Stimulated activated naive CD8-positive, alpha-beta T cell treated with anti-CD3 and anti-CD28 coated beads, Interleukin-15, amount 100 ng/mL, for 72 hours (primary cell): ENCODE results near the gene CREB3L4.
A peak's percentile ranks its signal among the peaks of the same experiment; 100 is the strongest.

ENCODE experiments used
- ATAC-seq: fragments of 150-1000 bp; cut with Tn5 transposase; 2 replicates; pipeline ENCODE4 v1.10.0; 2021; ENCODE audit warnings: mild to moderate bottlenecking, moderate library complexity
- DNase-seq, 2 donors: peaks; one replicate each; pipeline ENCODE4 v3.0.0; 2021 to 2022
- H3K27ac Mint-ChIP-seq, 2 donors: one replicate each; pipeline ENCODE4 v1.8.0; 2022; ENCODE audit warnings: mild to moderate bottlenecking in 2 of 2, mixed read lengths in 2 of 2, moderate library complexity in 2 of 2
- H3K27me3 Mint-ChIP-seq: one replicate; pipeline ENCODE4 v1.8.0; 2022; ENCODE audit warnings: mixed read lengths
- H3K4me1 Mint-ChIP-seq: one replicate; pipeline ENCODE4 v1.8.0; 2022; ENCODE audit warnings: mild to moderate bottlenecking, mixed read lengths
- H3K4me3 Mint-ChIP-seq, 2 donors: one replicate each; pipeline ENCODE4 v1.8.0; 2022; ENCODE audit warnings: mild to moderate bottlenecking in 2 of 2, mixed read lengths in 2 of 2, moderate library complexity in 1 of 2
- H3K9me3 Mint-ChIP-seq, 2 donors: one replicate each; pipeline ENCODE4 v1.8.0; 2022; ENCODE audit warnings: mixed read lengths in 2 of 2

Gene CREB3L4

DNA sequence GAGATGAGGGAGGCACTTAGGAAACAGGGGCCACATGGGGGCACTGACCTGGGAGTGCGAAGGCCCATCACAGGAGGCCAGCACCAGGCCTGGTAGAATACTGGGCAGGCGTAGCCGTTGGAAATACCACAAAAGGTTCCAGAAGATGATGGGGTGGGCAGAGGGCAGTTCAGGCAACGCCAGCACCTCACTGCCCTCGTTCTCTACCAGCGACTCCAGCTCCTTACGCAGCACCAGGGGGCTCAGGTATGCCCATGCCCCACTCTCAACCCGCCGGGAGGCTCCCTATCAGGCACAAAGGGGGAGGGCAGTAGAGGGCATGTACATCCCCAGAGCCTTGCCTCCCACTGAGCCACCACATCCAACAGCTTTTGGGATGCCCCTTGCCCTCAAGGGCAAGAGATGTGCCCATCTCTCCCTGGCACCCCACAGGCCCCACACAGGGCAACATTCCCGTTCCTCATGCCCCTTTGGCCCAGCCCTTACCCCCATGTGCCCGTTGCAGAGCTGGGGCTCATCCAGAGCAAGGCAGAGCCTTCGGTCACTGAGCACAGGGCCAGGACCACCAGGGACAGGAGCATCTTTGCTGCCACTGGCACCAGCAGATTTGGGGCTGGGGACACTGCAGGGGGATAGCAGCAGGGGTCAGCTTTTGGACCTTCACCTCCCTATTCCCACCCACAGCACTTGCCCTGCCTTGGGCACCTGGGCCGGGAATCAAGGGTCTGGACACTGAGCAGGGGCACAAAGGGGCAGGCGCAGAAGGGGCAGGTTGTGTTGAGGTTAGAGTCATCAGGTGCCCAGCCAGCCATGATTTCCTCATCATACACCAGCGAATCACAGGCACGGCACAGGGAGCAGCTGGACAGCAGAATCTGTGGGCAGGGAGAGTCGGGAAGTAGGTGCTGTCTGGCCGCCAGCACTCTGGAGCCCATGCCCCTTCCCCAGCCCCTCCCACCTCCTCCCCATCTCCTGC, 35.3 kb upstream of the CREB3L4 start:
- Mint-ChIP-seq H3K4me3 (no peak overlapping the region), H3K9me3 (no peaks in the 10 kb centered on the region), H3K4me1 (peaks cover 28% of the 10 kb centered on the region), H3K27me3 (no peaks in the 10 kb centered on the region), H3K27ac (peak overlapping the region; percentile 64 to 76)
- DNase-seq (no peak), ATAC-seq (no peak)

DNA sequence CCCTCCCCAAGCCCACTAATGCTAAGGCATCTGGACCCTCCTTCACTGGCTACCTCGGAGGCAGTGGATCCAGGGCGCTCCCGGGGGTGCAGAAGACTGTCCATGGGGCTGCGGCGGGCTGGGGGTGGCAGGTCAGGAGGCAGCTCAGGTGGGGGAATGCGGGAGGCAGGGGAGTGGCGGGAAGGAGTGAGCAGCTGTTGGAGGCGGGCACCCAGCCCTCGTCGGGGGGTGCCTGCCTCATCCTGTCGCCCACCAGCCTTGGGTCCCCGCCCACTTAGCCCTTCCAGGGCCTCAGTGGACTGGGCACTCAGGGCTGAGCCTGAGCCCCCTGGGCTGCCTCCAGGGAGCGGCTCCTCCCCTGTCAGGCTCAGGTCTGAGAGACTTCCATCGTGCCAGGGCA, 34.3 kb upstream of the CREB3L4 start:
- peaks cover 20% of the 10 kb centered on the region for H3K4me1 Mint-ChIP-seq
- no peak for DNase-seq
- ATAC-seq: peak; percentile 15
- H3K4me3 Mint-ChIP-seq: no peak overlapping the region
- H3K9me3 Mint-ChIP-seq: no peaks in the 10 kb centered on the region
- H3K27me3 Mint-ChIP-seq: no peaks in the 10 kb centered on the region
- H3K27ac Mint-ChIP-seq: no peak overlapping the region

DNA sequence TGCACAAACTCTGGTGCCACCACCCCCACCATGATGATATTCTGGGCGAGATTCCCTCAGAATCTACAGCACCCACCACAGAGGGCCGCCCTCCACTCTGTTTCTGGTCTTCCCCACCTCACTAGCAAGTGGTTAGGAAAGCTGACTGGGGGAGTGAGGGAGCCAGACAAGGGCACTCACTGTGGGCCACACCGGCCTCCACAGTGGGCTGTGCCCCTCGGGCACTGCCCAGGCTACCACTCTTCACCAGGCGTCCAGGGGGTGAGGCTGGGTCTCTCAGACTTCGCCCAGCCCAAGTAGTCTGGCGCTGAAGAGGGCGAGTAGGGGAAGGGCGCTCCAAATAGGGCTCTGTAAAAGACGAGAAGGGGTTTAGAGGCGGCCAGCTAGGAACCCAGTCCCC, 33.7 kb upstream of the CREB3L4 start:
- H3K9me3 Mint-ChIP-seq: no peaks in the 10 kb centered on the region
- H3K4me1 Mint-ChIP-seq: peaks cover 15% of the 10 kb centered on the region
- ATAC-seq (no peak), DNase-seq (no peak)
- H3K27ac Mint-ChIP-seq: peak overlapping the region in 1 of 2 donors; percentile 80
- no peaks in the 10 kb centered on the region for H3K27me3 Mint-ChIP-seq
- H3K4me3 Mint-ChIP-seq: no peak overlapping the region

DNA sequence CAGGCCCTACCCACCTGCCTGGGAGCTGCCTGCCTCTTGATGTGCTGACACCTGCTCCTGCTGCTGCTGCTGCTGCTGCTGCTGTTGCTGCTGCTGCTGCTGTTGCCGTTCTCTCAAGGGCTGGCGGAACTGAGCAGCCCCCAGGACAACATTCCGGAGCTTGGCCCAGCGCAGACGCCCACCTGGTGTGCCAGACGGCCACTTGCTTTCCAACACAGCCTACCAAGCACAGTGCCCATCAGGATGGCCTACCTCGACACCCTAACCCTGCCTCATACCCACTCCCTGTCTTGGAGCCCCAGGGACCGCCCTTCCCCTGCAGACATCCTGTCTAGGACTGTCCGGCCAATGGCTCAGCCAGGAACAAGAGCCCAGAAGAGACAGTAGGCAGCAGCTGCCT, 33.0 kb upstream of the CREB3L4 start:
- DNase-seq: no peak
- ATAC-seq: no peak
- Mint-ChIP-seq H3K9me3 (no peaks in the 10 kb centered on the region), H3K4me3 (no peak overlapping the region), H3K27ac (peak overlapping the region in 1 of 2 donors; percentile 1), H3K4me1 (peaks cover 15% of the 10 kb centered on the region), H3K27me3 (no peaks in the 10 kb centered on the region)

DNA sequence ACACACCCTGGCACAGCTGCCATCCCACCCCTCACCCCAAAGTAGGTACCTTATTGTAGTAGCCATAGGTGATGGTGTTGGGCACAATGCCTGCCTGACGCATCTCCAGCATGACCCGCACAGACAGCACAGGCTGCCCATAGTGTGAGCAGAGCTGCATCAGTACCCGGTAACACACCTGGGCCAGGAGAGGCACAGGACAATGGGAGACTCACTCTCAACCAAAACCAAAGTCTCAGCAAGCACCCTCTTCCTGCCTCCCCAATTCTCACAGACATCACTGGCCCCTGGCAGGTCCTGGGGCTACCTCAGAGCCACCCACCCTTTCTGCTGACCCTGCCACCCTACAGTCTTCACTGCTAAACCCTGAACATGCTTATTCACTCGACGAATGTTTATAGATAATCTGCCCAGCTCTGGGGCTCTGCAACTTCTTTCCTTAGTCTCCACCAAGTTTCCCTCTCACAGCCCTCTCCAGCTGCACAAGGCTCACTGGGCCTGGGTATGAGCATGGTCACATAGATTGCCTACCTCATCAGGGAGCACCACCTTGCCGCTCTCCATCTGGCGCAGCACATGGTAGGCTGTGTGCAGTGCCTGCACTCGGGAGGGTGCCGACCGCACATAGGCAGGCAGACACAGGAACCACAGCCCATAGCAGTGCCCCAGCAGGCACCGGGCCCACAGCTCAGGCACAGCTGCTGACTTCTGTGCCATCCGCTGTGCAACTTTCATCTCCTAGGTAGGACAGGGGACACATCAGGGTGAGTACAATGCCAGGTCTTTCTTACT, 31.5 kb upstream of the CREB3L4 start:
- Mint-ChIP-seq H3K27ac (peak overlapping the region in 1 of 2 donors; percentile 75), H3K4me1 (peaks cover 29% of the 10 kb centered on the region), H3K9me3 (no peaks in the 10 kb centered on the region), H3K27me3 (no peaks in the 10 kb centered on the region), H3K4me3 (no peak overlapping the region)
- no peak for DNase-seq
- no peak for ATAC-seq

DNA sequence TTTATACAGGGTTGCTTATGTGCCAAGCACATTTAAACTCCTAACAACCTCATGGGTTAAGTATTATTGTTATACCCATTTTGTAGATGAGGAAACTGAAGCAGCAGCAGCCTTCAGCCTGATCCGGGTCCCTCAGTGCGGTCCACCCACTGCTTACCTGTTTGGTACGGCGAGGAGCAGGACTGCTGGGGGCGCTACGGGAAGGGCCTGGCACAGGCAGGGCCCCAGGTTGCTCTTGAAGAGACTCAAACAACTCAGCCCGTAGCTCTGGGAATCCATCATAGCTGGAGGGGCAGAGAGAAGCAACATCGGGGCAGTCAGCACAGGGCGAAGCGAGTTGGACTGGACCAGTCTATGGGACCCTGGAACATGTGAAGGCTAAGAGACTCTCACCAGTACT, 30.4 kb upstream of the CREB3L4 start:
- Mint-ChIP-seq H3K27ac (peak overlapping the region in 1 of 2 donors; percentile 90), H3K4me1 (peaks cover 37% of the 10 kb centered on the region)
- no peak for ATAC-seq

GRCh38 chr1:153938996-153939395, 28.7 kb upstream of the CREB3L4 start:
- H3K9me3 Mint-ChIP-seq: no peaks in the 10 kb centered on the region
- DNase-seq: no peak
- peak overlapping the region; percentile 66 to 69 for H3K27ac Mint-ChIP-seq
- H3K27me3 Mint-ChIP-seq: no peaks in the 10 kb centered on the region
- peaks cover 54% of the 10 kb centered on the region for H3K4me1 Mint-ChIP-seq
- ATAC-seq: no peak
- H3K4me3 Mint-ChIP-seq: no peak overlapping the region

More for the DNA sequence above, 30.4 kb upstream of the CREB3L4 start:
- DNase-seq: no peak
- no peak overlapping the region for H3K4me3 Mint-ChIP-seq
- no peaks in the 10 kb centered on the region for H3K27me3 Mint-ChIP-seq
- H3K9me3 Mint-ChIP-seq: no peaks in the 10 kb centered on the region

GRCh38 chr1:153939476-153939875, 28.2 kb upstream of the CREB3L4 start:
- H3K27me3 Mint-ChIP-seq: no peaks in the 10 kb centered on the region
- ATAC-seq (no peak), DNase-seq (no peak)
- peak overlapping the region in 1 of 2 donors; percentile 66 for H3K27ac Mint-ChIP-seq
- H3K9me3 Mint-ChIP-seq: no peaks in the 10 kb centered on the region
- H3K4me1 Mint-ChIP-seq: peaks cover 58% of the 10 kb centered on the region
- no peak overlapping the region for H3K4me3 Mint-ChIP-seq

GRCh38 chr1:153940756-153941155, 26.9 kb upstream of the CREB3L4 start:
- DNase-seq (no peak), ATAC-seq (no peak)
- Mint-ChIP-seq H3K4me3 (peak overlapping the region in 1 of 2 donors; percentile 28), H3K27me3 (no peaks in the 10 kb centered on the region), H3K4me1 (peaks cover 60% of the 10 kb centered on the region), H3K27ac (peak overlapping the region in 1 of 2 donors; percentile 48), H3K9me3 (no peaks in the 10 kb centered on the region)

DNA sequence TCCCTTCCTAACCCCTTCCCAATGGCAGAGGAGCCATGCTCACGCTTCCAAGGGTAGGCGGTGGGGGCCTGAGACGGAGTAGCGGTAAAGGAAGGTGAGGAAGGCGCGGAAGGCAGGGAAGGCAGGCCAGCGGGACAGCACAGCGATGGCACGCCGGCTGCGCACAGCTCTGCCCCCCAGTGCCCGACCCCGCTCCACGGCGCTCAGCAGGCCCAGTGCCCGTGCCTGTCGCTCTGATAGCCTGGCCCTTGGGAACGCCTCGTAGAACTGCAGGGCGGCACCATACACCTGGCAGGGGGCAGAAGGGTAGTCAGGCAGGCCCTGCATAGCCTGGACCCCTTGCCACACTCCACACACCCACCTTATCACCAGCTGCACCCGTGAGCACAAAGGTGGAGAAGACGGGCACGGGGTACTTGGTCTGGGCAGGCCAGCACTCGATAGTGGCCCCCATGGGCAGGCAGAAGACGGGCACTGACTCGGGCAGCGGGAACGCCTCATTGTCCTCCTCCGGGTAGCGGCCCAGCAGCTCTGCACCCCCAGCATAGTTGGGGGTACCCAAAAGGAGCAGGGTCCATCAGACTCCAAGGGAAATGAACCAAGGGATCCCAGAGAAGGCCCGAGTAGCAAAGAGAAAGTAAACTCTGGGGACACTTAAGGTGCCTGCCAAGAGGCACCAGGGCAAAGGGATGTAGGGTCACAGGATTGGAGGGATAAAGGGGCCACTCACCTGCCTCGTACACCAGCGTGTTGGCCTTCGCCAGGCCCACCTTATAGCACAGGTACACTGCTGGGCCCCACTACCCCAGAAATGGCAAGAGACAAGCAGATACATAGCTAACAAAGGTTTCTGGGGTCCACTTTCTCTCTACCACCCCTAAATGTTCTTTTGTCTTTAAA, 25.6 kb upstream of the CREB3L4 start:
- Mint-ChIP-seq H3K9me3 (no peaks in the 10 kb centered on the region), H3K4me3 (no peak overlapping the region), H3K4me1 (peaks cover 60% of the 10 kb centered on the region), H3K27ac (peak overlapping the region; percentile 19 to 25), H3K27me3 (no peaks in the 10 kb centered on the region)
- ATAC-seq (no peak), DNase-seq (no peak)

DNA sequence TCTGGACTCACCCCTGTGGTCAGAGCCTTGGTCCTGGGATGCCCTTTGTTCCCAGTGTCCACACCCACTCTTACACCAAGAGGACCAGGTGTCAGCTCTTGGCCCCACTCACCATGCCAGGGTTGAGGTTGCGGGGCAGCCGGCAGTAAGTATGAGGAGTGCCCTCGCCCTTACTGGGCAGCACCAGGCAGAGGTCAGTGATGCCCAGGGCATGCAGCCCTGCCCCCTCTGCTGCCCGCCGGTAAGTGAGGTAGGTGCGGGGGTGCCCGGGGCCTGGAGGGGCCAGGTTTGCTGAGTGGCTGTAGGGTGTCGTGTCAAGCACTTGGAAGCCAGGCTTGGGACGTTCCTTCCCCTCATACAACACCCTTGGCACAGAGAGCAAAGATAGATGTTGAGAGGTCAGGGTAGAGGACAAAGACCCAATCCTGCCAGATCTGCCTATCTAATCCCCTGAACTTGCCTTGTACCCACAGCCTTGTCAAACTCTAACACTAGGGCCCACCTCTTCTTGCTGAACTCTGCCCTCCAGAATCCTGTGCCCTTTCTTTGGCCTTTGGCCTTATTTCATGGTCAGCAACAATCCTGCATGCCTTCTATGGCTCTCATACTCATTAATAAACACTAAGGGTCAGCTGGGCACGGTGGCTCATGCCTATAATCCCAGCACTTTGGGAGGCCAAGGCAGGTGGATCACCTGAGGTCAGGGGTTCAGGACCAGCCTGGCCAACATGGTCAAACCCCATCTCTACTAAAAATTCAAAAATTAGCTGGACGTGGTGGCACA, 24.7 kb upstream of the CREB3L4 start:
- H3K4me1 Mint-ChIP-seq: peaks cover 63% of the 10 kb centered on the region
- H3K4me3 Mint-ChIP-seq: no peak overlapping the region
- peak overlapping the region in 1 of 2 donors; percentile 34 for H3K27ac Mint-ChIP-seq
- no peak for DNase-seq
- H3K9me3 Mint-ChIP-seq: no peaks in the 10 kb centered on the region
- ATAC-seq: no peak
- no peaks in the 10 kb centered on the region for H3K27me3 Mint-ChIP-seq

GRCh38 chr1:153944005-153944826, 23.5 kb upstream of the CREB3L4 start:
- peak overlapping the region; percentile 89 to 97 for H3K4me3 Mint-ChIP-seq
- no peak for DNase-seq
- H3K9me3 Mint-ChIP-seq: no peaks in the 10 kb centered on the region
- no peak for ATAC-seq
- H3K27me3 Mint-ChIP-seq: no peaks in the 10 kb centered on the region
- H3K4me1 Mint-ChIP-seq: peaks cover 72% of the 10 kb centered on the region
- peak overlapping the region; percentile 97 to 98 for H3K27ac Mint-ChIP-seq

DNA sequence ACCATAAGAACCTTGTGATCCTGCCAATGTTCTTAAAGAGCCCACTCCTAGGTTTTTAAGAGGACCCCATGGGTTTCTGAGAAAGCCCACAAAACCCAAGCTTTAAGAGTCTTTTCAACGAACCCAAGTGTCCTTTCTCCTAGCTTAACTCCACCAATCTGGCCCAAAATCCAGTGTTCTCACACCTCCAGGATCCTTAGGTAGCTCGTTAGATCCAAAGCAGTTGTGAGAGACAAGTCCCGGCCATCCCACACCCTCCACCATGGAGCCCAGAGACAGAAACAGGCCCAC, 22.9 kb upstream of the CREB3L4 start:
- no peak for DNase-seq
- peak overlapping the region; percentile 97 to 98 for H3K27ac Mint-ChIP-seq
- no peaks in the 10 kb centered on the region for H3K27me3 Mint-ChIP-seq
- peak overlapping the region; percentile 89 to 97 for H3K4me3 Mint-ChIP-seq
- no peaks in the 10 kb centered on the region for H3K9me3 Mint-ChIP-seq
- peaks cover 69% of the 10 kb centered on the region for H3K4me1 Mint-ChIP-seq
- ATAC-seq: no peak
